Subcutaneous abdominal adipose tissue (tissue), 5 donors: ENCODE measurements around the gene SLC45A3.

ENCODE experiments used
- H3K27ac ChIP-seq: one replicate; pipeline ENCODE4 v1.7.0; 2013; ENCODE audit warnings: low read depth, mild to moderate bottlenecking, inconsistent platforms, low read length, moderate library complexity
- H3K27me3 ChIP-seq, 5 donors: one replicate each; pipeline ENCODE4 v1.7.0; 2013; ENCODE audit warnings: low read length in 5 of 5, inconsistent platforms in 1 of 5; ENCODE audit not compliant: control insufficient read depth in 5 of 5, insufficient read depth in 4 of 5
- H3K36me3 ChIP-seq, 5 donors: one replicate each; pipeline ENCODE4 v1.7.0; 2013; ENCODE audit warnings: low read length in 5 of 5; ENCODE audit not compliant: control insufficient read depth in 5 of 5, insufficient read depth in 5 of 5
- H3K4me1 ChIP-seq, 5 donors: one replicate each; pipeline ENCODE4 v1.7.0; 2013; ENCODE audit warnings: low read length in 5 of 5, mild to moderate bottlenecking in 3 of 5, moderate library complexity in 1 of 5; ENCODE audit not compliant: control insufficient read depth in 5 of 5, insufficient read depth in 5 of 5
- H3K4me3 ChIP-seq, 5 donors: one replicate each; pipeline ENCODE4 v1.7.0; 2013; ENCODE audit warnings: low read length in 5 of 5, low read depth in 1 of 5
- H3K9ac ChIP-seq, 5 donors: one replicate each; pipeline ENCODE4 v1.7.0; 2013; ENCODE audit warnings: low read length in 5 of 5, mild to moderate bottlenecking in 4 of 5, moderate library complexity in 3 of 5
- H3K9me3 ChIP-seq, 5 donors: one replicate each; pipeline ENCODE4 v1.7.0; 2013; ENCODE audit warnings: low read length in 5 of 5; ENCODE audit not compliant: control insufficient read depth in 5 of 5
- donor health status: healthy.
- donor health status: healthy.
- donor health status: healthy.
- donor health status: healthy.
- donor health status: healthy.

Gene SLC45A3

GRCh38 chr1:205662135-205662738 lies 18.1 kb downstream of the SLC45A3 start:
- no peak overlapping the region for H3K27ac ChIP-seq
- peaks cover 0 to 23% (median 11%) of the 10 kb centered on the region in 5 donors for H3K4me1 ChIP-seq
- H3K9ac ChIP-seq = no peak overlapping the region
- H3K27me3 ChIP-seq = peaks cover 3 to 12% (median 9%) of the 10 kb centered on the region in 5 donors
- H3K36me3 ChIP-seq = no peaks in the 10 kb centered on the region
- no peaks in the 10 kb centered on the region for H3K9me3 ChIP-seq
- no peak overlapping the region for H3K4me3 ChIP-seq

- H3K9ac ChIP-seq = no peak overlapping the region
- H3K4me3 ChIP-seq = no peak overlapping the region
- peaks cover 0 to 23% (median 11%) of the 10 kb centered on the region in 5 donors for H3K4me1 ChIP-seq
- no peaks in the 10 kb centered on the region for H3K9me3 ChIP-seq
- peaks cover 3 to 11% (median 8%) of the 10 kb centered on the region in 5 donors for H3K27me3 ChIP-seq
- no peak overlapping the region for H3K27ac ChIP-seq
- no peaks in the 10 kb centered on the region for H3K36me3 ChIP-seq
These were observed 18.7 kb downstream of the SLC45A3 start for GRCh38 chr1:205661429-205662134.

DNA sequence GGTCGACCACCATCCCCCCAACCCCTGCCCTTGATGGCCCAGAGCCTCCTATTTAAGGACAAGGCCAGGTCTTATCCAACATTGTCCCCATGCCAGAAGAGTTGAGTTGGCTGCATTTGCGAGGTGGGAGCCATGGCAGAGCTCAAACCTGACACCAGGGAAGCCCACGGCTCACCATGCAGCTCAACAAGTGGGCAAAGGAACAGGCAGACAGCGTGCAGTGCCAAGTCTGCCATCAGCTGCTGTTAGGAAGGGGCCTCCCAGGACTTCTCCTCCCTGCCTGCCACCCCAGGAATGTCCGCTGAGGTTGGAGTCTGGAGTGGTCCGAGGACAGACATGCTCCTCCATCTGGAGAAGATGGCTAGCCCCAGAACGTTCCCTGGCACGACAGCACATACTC lies 19.9 kb downstream of the SLC45A3 start:
- no peak overlapping the region for H3K4me3 ChIP-seq
- H3K9me3 ChIP-seq = no peaks in the 10 kb centered on the region
- H3K27ac ChIP-seq = no peak overlapping the region
- no peak overlapping the region for H3K9ac ChIP-seq
- H3K27me3 ChIP-seq = peaks cover 3 to 11% (median 4%) of the 10 kb centered on the region in 5 donors
- no peaks in the 10 kb centered on the region for H3K36me3 ChIP-seq
- H3K4me1 ChIP-seq = peaks cover 0 to 19% (median 10%) of the 10 kb centered on the region in 5 donors

DNA sequence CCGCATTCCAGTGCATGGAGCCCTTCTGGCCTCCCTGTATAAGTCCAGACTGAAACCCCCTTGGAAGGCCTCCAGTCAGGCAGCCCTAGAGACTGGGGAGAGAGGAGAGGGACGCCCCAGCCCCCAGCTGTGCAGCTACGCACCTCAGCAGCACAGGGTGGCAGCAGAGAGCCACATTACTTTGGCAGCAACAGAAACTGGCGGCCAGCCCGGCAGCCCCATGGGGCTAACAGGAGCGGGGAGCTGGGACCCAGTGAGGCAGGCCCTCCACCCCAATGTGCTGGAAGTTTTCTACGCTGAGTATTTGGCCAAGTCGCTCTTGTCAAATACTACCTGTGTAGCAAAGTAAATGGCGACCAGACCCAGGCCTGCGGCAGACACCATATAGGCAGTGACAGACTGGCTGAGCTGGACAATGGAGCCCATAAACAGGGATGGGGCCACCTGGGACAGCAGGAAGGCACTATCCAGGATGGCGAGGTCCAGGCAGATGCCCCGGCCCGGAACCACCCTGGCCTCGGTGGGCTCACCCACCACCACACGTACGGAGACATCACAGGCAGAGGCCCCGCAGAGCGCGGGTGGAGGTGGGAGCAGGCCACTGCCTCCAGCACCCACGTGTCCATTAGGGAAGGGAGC lies 21.2 kb downstream of the SLC45A3 start:
- Histone ChIP-seq H3K27me3 (peaks cover 0 to 11% (median 3%) of the 10 kb centered on the region in 5 donors), H3K9me3 (no peaks in the 10 kb centered on the region), H3K27ac (no peak overlapping the region), H3K4me1 (peaks cover 0 to 6% (median 3%) of the 10 kb centered on the region in 5 donors), H3K9ac (no peak overlapping the region), H3K4me3 (peak overlapping the region in 1 of 5 donors; percentile 14), H3K36me3 (no peaks in the 10 kb centered on the region)

DNA sequence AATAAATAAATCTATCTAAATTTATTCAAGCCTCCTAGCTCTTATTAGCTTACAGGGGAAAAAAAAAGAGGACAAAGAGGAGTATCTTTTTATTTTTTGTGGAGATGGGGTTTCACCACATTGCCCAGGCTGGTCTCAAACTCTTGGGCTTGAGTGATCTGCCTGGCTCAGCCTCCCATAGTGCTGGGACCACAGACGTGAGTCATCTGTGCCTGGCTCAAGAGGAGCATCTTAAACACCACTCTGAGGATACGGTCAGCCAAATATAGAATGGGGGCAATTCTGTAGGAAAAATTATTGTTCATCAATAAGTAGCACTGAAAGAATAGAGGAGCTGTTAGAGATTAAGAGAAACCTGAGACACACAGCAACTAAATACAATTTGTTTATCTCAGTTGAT lies 24.1 kb downstream of the SLC45A3 start:
- Histone ChIP-seq H3K9ac (no peak overlapping the region), H3K27ac (no peak overlapping the region), H3K9me3 (no peaks in the 10 kb centered on the region), H3K27me3 (peaks cover 0 to 11% (median 3%) of the 10 kb centered on the region in 5 donors), H3K4me3 (no peak overlapping the region), H3K4me1 (peaks cover 0 to 6% (median 3%) of the 10 kb centered on the region in 5 donors), H3K36me3 (no peaks in the 10 kb centered on the region)

- Histone ChIP-seq H3K27ac (no peak overlapping the region), H3K27me3 (no peaks in the 10 kb centered on the region), H3K9ac (no peak overlapping the region), H3K36me3 (no peaks in the 10 kb centered on the region), H3K4me1 (no peaks in the 10 kb centered on the region), H3K9me3 (no peaks in the 10 kb centered on the region), H3K4me3 (no peak overlapping the region)
These were observed 27.3 kb downstream of the SLC45A3 start for GRCh38 chr1:205652984-205653383.

GRCh38 chr1:205650241-205650640 lies 30.1 kb downstream of the SLC45A3 start:
- Histone ChIP-seq H3K4me1 (no peaks in the 10 kb centered on the region), H3K4me3 (no peak overlapping the region), H3K36me3 (no peaks in the 10 kb centered on the region), H3K27me3 (peaks cover 0 to 3% (median 0%) of the 10 kb centered on the region in 5 donors), H3K27ac (no peak overlapping the region), H3K9me3 (no peaks in the 10 kb centered on the region), H3K9ac (no peak overlapping the region)

- peaks cover 0 to 4% (median 0%) of the 10 kb centered on the region in 5 donors for H3K4me1 ChIP-seq
- no peak overlapping the region for H3K27ac ChIP-seq
These were observed 34.8 kb downstream of the SLC45A3 start for GRCh38 chr1:205645519-205645918.

DNA sequence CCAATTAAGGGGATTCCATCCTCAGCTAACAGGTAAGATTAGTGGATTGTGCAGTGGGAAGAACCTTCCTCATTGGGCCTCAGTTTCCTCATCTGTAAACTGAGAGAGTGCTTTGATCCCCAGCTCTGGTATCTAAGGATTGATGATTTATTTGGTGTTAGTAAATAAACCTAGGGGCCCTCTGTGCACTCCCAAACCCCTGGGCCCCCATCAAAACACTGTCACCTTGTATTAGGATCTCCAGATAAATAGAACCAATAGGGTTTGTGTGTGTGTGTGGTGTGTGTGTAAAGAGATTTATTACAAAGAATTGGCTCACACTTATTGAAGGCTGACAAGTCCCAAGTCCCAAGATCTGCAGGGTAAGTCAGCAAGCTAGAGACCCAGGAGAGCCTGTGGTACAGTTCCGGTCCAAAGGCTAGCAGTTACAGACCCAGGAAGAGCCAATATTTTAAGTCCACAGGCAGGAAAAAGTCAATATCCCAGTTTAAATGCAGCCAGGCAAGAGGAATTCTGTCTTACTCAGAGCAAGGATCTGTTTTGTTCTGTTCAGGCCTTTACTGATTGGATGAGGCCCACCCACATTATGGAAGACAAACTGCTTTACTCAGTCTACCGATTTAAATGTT lies 37.5 kb downstream of the SLC45A3 start:
- Histone ChIP-seq H3K4me3 (no peak overlapping the region), H3K27me3 (peaks cover 0 to 6% (median 3%) of the 10 kb centered on the region in 5 donors)

More at GRCh38 chr1:205645519-205645918, 34.8 kb downstream of the SLC45A3 start:
- H3K27me3 ChIP-seq = peaks cover 0 to 6% (median 3%) of the 10 kb centered on the region in 5 donors
- H3K9ac ChIP-seq = no peak overlapping the region
- H3K4me3 ChIP-seq = no peak overlapping the region
- H3K36me3 ChIP-seq = no peaks in the 10 kb centered on the region
- no peaks in the 10 kb centered on the region for H3K9me3 ChIP-seq

More for the DNA sequence above, 37.5 kb downstream of the SLC45A3 start:
- Histone ChIP-seq H3K9me3 (no peaks in the 10 kb centered on the region), H3K4me1 (peaks cover 0 to 4% (median 0%) of the 10 kb centered on the region in 5 donors), H3K9ac (no peak overlapping the region), H3K36me3 (no peaks in the 10 kb centered on the region), H3K27ac (no peak overlapping the region)
